ENCODE results near the gene MTA1. TPM values are rescaled to one million over a fixed set of nuclear protein-coding genes. Genes with fewer than 3 reads are reported as not detected.

MTA1 gene
- total and polyA plus RNA-seq, 2 experiments from 2014 or later, result 110 to 208 TPM

DNA sequence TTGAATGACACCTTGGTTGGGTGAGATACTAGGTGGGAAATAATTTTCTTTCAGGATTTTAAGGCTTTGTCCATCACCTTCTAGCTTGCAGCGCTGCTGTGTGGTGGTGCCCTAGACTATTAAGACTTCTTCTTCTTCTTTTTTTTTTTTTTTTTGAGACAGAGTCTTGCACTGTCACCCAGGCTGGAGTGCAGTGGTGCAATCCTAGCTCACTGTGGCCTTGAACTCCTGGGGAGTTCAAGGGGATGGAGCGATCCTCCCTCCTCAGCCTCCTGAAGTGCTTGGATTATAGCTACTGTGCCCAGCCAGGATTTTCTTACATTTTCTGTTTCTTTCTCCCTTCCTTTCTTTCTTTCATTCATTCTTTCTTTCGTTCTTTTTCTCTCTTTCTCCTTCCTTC lies 10.3 kb upstream of the MTA1 start:
- H3K4me1 ChIP-seq (ENCODE audit: low read depth), result no peaks in the 10 kb centered on the region
- H3K27ac ChIP-seq, result no peak overlapping the region
- H3K36me3 ChIP-seq, result no peaks in the 10 kb centered on the region
- DNase-seq (ENCODE audit: low read depth in 1 of 2, low spot score in 1 of 2), result no peak
- peaks cover 18% of the 10 kb centered on the region for H3K27me3 ChIP-seq
- no peak overlapping the region for H3K4me3 ChIP-seq
- TF ChIP-seq, protein P1, sequence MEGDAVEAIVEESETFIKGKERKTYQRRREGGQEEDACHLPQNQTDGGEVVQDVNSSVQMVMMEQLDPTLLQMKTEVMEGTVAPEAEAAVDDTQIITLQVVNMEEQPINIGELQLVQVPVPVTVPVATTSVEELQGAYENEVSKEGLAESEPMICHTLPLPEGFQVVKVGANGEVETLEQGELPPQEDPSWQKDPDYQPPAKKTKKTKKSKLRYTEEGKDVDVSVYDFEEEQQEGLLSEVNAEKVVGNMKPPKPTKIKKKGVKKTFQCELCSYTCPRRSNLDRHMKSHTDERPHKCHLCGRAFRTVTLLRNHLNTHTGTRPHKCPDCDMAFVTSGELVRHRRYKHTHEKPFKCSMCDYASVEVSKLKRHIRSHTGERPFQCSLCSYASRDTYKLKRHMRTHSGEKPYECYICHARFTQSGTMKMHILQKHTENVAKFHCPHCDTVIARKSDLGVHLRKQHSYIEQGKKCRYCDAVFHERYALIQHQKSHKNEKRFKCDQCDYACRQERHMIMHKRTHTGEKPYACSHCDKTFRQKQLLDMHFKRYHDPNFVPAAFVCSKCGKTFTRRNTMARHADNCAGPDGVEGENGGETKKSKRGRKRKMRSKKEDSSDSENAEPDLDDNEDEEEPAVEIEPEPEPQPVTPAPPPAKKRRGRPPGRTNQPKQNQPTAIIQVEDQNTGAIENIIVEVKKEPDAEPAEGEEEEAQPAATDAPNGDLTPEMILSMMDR (IDR thresholded peaks at IDR 0.05; ENCODE audit: low read depth, low read length), result no peak
- H3K9me3 ChIP-seq (ENCODE audit: low read depth), result no peaks in the 10 kb centered on the region

DNA sequence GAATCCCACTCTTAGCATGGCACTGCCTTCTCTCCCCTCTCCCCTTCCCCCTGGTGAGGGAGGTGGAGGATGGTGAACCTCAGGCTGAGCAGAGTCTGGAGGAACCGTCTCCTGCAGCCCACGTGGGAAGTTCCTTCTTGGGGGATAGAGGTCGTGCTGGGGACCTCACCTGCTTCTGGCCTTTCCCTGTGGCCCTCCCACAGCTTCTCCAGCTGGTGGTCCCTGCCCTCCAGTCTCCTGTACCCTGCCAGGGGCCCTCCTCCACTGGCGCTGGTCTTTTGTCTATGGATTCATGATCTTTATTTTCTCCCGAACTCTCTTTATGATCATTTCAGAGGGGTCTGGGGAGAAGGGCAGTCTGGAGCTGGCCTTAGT lies 9.0 kb upstream of the MTA1 start:
- Histone ChIP-seq H3K27ac (no peak overlapping the region), H3K27me3 (peaks cover 18% of the 10 kb centered on the region), H3K4me1 (ENCODE audit: low read depth) (no peaks in the 10 kb centered on the region), H3K36me3 (no peaks in the 10 kb centered on the region), H3K4me3 (no peak overlapping the region), H3K9me3 (ENCODE audit: low read depth) (no peaks in the 10 kb centered on the region)
- TF ChIP-seq, protein P1 (IDR thresholded peaks at IDR 0.05; ENCODE audit: low read depth, low read length), result no peak
- DNase-seq (ENCODE audit: low read depth in 1 of 2, low spot score in 1 of 2), result no peak

DNA sequence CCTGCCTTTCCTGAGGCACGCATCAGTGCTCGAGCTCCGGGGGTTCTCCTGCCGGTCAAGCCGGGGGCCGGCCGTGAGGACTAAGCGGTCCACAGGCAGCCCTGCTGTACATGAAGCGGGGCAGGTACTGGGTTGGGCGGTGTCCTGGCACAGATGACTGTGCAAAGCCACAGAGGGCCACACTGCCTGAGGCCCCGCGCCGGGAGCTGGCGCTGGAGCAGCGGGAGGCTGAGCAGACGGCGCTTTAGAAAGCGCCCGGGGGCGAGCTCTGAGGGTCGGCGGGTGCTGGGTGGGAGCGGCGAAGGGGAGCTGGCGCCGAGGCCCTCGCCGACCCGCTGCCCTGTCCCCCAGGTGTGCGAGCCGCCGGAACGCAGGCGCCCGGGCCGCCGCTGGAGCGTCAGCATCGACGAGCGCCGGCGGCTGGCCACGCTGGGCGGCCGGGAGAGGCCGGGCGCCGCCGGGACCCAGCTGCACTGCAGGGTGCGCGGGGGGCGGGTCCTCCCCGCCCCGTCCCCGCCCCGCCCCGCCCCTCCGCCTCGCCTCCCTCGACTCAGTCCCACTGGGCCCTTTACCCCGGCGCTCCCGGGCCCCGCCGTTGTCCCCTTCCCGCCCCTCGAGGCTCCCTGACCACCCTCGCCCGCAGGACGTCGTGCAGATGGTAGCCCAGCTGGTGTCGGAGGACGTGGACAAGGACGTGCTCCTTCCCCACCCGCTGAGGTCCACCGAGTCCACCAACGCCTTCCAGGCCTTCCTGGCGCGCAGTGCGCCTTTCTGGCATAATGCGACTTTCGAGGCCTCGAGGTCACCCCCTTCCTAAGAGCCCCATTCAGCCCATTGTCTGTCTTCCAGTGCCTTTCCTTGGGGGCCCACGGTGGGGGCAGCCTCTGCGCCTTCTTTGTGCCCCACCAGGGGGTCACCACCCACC lies 8.3 kb upstream of the MTA1 start:
- no peaks in the 10 kb centered on the region for H3K36me3 ChIP-seq
- DNase-seq (ENCODE audit: low read depth in 1 of 2, low spot score in 1 of 2), result peak; percentile 56 to 80
- no peak overlapping the region for H3K27ac ChIP-seq
- no peaks in the 10 kb centered on the region for H3K9me3 ChIP-seq (ENCODE audit: low read depth)
- H3K4me3 ChIP-seq, result peak overlapping the region; percentile 10
- peaks cover 18% of the 10 kb centered on the region for H3K27me3 ChIP-seq
- no peaks in the 10 kb centered on the region for H3K4me1 ChIP-seq (ENCODE audit: low read depth)
- TF ChIP-seq, protein P1 (IDR thresholded peaks at IDR 0.05; ENCODE audit: low read depth, low read length), result no peak

DNA sequence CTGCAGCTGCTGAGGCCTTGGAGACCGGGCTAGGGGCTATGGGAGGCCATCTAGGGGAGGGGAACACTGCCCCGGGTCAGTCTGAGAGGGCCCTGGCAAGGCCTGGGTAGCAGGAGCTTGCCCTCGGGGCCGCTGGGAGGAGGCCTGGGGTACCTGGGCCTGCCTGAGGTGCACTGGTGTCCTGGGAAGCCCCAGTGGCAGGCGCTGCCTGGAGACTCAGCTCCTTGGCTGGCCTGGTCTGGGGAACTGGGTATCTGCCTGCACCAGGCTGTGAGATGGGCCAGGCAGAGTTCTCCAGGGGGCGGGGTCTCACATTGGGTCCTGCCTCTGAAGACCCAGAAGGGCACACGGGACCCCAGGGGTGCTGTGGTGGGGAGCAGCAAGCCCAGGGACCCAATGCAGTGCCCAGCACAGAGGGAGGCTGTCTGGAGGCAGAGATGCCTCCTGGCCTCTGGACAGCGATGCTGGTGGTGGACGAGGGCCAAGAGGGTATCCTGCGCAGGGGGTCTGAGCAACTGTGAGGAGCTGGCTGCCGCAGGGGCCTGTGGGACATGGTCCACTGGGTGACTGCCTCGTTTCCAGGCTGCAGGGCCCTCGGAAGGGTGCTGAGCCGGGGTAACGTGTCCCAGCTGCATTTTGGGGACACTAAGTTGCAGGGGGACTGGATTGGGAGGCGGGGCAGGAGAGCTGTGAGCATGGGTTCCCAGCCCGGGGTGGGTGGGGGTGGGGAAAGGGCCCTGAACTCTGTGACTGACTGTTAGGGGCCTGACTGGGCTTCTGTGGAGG lies 7.4 kb upstream of the MTA1 start:
- H3K27me3 ChIP-seq, result peaks cover 18% of the 10 kb centered on the region
- no peaks in the 10 kb centered on the region for H3K4me1 ChIP-seq (ENCODE audit: low read depth)
- no peak overlapping the region for H3K4me3 ChIP-seq
- H3K36me3 ChIP-seq, result no peaks in the 10 kb centered on the region
- no peak overlapping the region for H3K27ac ChIP-seq
- DNase-seq (ENCODE audit: low read depth in 1 of 2, low spot score in 1 of 2), result no peak
- no peaks in the 10 kb centered on the region for H3K9me3 ChIP-seq (ENCODE audit: low read depth)
- TF ChIP-seq, protein P1 (IDR thresholded peaks at IDR 0.05; ENCODE audit: low read depth, low read length), result no peak

DNA sequence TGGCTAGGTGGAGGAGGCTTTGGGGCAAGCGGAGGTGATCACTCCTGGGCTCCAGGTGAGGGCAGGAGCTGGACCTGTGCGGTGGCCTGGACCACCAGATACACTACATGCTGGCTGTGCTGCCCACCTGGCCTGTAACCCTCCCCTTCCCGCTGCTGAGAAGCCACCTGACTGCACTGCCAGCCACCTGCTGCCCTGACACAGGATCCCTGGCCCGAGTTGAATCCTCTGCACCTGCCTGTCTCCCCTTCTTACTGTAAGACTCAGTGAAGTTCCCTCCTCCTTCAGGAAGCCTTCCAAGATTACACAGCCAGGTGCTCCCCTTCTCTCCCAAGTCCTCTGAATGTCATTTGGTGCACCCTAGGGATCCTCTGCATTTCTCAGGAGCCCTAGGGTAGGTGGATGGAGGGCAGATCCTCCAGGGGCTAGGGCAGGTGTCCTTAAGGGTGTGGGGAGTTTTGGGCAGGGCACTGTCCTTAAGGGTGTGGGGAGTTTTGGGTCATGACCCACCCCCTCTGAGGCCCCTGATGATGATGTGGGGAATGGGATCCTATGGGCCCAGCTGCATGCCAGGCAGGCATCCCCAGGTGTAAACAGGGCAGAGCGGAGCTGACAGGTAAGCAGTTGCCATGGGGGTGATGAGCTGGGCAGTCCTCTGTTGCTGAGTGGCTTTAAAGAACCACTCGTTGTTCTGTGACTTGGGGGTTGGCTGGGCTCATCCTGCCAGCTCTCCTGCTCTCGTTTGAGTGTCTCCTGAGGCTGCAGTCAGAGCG lies 6.7 kb upstream of the MTA1 start:
- TF ChIP-seq, protein P1 (IDR thresholded peaks at IDR 0.05; ENCODE audit: low read depth, low read length), result no peak
- Histone ChIP-seq H3K4me1 (ENCODE audit: low read depth) (no peaks in the 10 kb centered on the region), H3K9me3 (ENCODE audit: low read depth) (no peaks in the 10 kb centered on the region), H3K4me3 (no peak overlapping the region), H3K36me3 (no peaks in the 10 kb centered on the region), H3K27me3 (peaks cover 18% of the 10 kb centered on the region), H3K27ac (no peak overlapping the region)
- no peak for DNase-seq (ENCODE audit: low read depth in 1 of 2, low spot score in 1 of 2)

All from cardiac muscle cell (in vitro differentiated cells and primary cell).